WTC11 (cell line): ENCODE measurements around the gene CHRNA1. TPM values are rescaled to one million over a fixed set of nuclear protein-coding genes. Genes with fewer than 3 reads are reported as not detected.

Experiments used
- ATAC-seq: fragments of 200-7000 bp; cut with Tn5 transposase; 2 replicates; pipeline ENCODE4 v1.10.0; 2021; ENCODE audit warnings: mild to moderate bottlenecking, moderate library complexity
- CTCF ChIA-PET: fragments of 300-600 bp; sonication (Branson Sonifier 250); formaldehyde crosslinking; loops from one replicate; lab custom pipeline; 2021; ENCODE audit warnings: antibody characterized with exemption; lab: Charles Lee
- POLR2A ChIA-PET: fragments of 350-600 bp; sonication (Branson Sonifier 250); formaldehyde crosslinking; loops from one replicate; lab custom pipeline; 2021; ENCODE audit warnings: antibody characterized with exemption; lab: Charles Lee
- DNase-seq: peaks from one replicate; pipeline ENCODE4 v3.0.0; 2021; ENCODE audit warnings: low spot score
- H3K27ac Mint-ChIP-seq: 2 replicates; pipeline ENCODE4 v1.8.0; 2021; ENCODE audit warnings: mixed read lengths
- H3K27me3 Mint-ChIP-seq: 2 replicates; pipeline ENCODE4 v1.8.0; 2021; ENCODE audit warnings: low read depth, mild to moderate bottlenecking, moderate library complexity, mixed read lengths
- H3K36me3 Mint-ChIP-seq: 2 replicates; pipeline ENCODE4 v1.8.0; 2021; ENCODE audit warnings: mixed read lengths
- H3K4me1 Mint-ChIP-seq: 2 replicates; pipeline ENCODE4 v1.8.0; 2022; ENCODE audit warnings: mixed read lengths
- H3K4me3 Mint-ChIP-seq: 2 replicates; pipeline ENCODE4 v1.8.0; 2021; ENCODE audit warnings: mild to moderate bottlenecking, moderate library complexity, mixed read lengths
- H3K9me3 Mint-ChIP-seq: 2 replicates; pipeline ENCODE4 v1.8.0; 2021; ENCODE audit warnings: mixed read lengths
- GRHL2 ChIP-seq: fragments of 250-450 bp; sonication (Bioruptor Pico); IDR thresholded peaks from 2 replicates; pipeline ENCODE4 v1.8.0; 2022; ENCODE audit warnings: mild to moderate bottlenecking, moderate library complexity; ENCODE audit not compliant: insufficient replicate concordance, severe bottlenecking
- JUN ChIP-seq: sonication (generic); formaldehyde crosslinking; IDR thresholded peaks from 2 replicates; pipeline ENCODE4 v1.8.0; 2023; ENCODE audit warnings: mild to moderate bottlenecking, missing genetic modification reagents
- MYBL2 ChIP-seq: sonication (generic); formaldehyde crosslinking; IDR thresholded peaks from 2 replicates; pipeline ENCODE4 v1.8.1; 2023; ENCODE audit warnings: mild to moderate bottlenecking, moderate library complexity, missing genetic modification reagents
- NR2C2 ChIP-seq: sonication (generic); formaldehyde crosslinking; IDR thresholded peaks from 2 replicates; pipeline ENCODE4 v1.8.0; 2022; ENCODE audit warnings: mild to moderate bottlenecking, missing genetic modification reagents
- SMAD4 ChIP-seq: sonication (generic); formaldehyde crosslinking; IDR thresholded peaks from 2 replicates; pipeline ENCODE4 v1.8.0; 2022; ENCODE audit warnings: mild to moderate bottlenecking, missing genetic modification reagents
- ZNF138 ChIP-seq: sonication (generic); formaldehyde crosslinking; conservative IDR thresholded peaks from 2 replicates; pipeline ENCODE4 v1.8.1; 2022; ENCODE audit warnings: mild to moderate bottlenecking, moderate library complexity, missing genetic modification reagents
- ZNF416 ChIP-seq: fragments of 250-450 bp; sonication (Bioruptor Pico); IDR thresholded peaks from 2 replicates; pipeline ENCODE4 v1.9.0; 2021; ENCODE audit warnings: mild to moderate bottlenecking, inconsistent platforms
- ZNF423 ChIP-seq: fragments of 250-450 bp; sonication (Bioruptor Pico); IDR thresholded peaks from 2 replicates; pipeline ENCODE4 v2.1.2; 2022; ENCODE audit warnings: mild to moderate bottlenecking, moderate library complexity
- ZNF671 ChIP-seq: fragments of 250-450 bp; sonication (Bioruptor Pico); IDR thresholded peaks from 2 replicates; pipeline ENCODE4 v1.8.0; 2021; ENCODE audit warnings: mild to moderate bottlenecking
- total RNA-seq: library from RNA; stranded (reverse); gene quantifications from 3 replicates; pipeline ENCODE4 v1.2.3, GENCODE V29; 2021
- TF ChIP-seq, protein P1 (sequence below): fragments of 250-450 bp; sonication (Bioruptor Pico); IDR thresholded peaks from 2 replicates; pipeline ENCODE4 v1.9.0; 2021; ENCODE audit warnings: mild to moderate bottlenecking
- TF ChIP-seq, protein P2 (sequence below): sonication (generic); formaldehyde crosslinking; IDR thresholded peaks from 2 replicates; pipeline ENCODE4 v1.8.0; 2023; ENCODE audit warnings: missing genetic modification reagents, mild to moderate bottlenecking, borderline replicate concordance
- TF ChIP-seq, protein P3 (sequence below): sonication (generic); formaldehyde crosslinking; IDR thresholded peaks from 2 replicates; pipeline ENCODE4 v1.8.1; 2023; ENCODE audit warnings: mild to moderate bottlenecking, missing genetic modification reagents, moderate library complexity
- TF ChIP-seq, protein P4 (sequence below): fragments of 200-600 bp; IDR thresholded peaks from 2 replicates; pipeline ENCODE4 v1.8.0; 2022; ENCODE audit warnings: antibody characterized with exemption
- TF ChIP-seq, protein P5 (sequence below): sonication (generic); formaldehyde crosslinking; IDR thresholded peaks from 2 replicates; pipeline ENCODE4 v1.8.0; 2022; ENCODE audit warnings: mild to moderate bottlenecking, missing genetic modification reagents
- TF ChIP-seq, protein P6 (sequence below): fragments of 250-450 bp; sonication (Bioruptor Pico); IDR thresholded peaks from 2 replicates; pipeline ENCODE4 v1.9.0; 2021; ENCODE audit warnings: mild to moderate bottlenecking
- TF ChIP-seq, protein P7 (sequence below): sonication (generic); formaldehyde crosslinking; IDR thresholded peaks from 2 replicates; pipeline ENCODE4 v1.8.1; 2023; ENCODE audit warnings: mild to moderate bottlenecking, missing genetic modification reagents, borderline replicate concordance
- TF ChIP-seq, protein P8 (sequence below): sonication (generic); formaldehyde crosslinking; IDR thresholded peaks from 2 replicates; pipeline ENCODE4 v1.8.1; 2022; ENCODE audit warnings: low read depth, mild to moderate bottlenecking, moderate library complexity, missing genetic modification reagents, borderline replicate concordance

Gene CHRNA1
- total RNA-seq, 1 experiment from 2014 or later, result not detected

DNA sequence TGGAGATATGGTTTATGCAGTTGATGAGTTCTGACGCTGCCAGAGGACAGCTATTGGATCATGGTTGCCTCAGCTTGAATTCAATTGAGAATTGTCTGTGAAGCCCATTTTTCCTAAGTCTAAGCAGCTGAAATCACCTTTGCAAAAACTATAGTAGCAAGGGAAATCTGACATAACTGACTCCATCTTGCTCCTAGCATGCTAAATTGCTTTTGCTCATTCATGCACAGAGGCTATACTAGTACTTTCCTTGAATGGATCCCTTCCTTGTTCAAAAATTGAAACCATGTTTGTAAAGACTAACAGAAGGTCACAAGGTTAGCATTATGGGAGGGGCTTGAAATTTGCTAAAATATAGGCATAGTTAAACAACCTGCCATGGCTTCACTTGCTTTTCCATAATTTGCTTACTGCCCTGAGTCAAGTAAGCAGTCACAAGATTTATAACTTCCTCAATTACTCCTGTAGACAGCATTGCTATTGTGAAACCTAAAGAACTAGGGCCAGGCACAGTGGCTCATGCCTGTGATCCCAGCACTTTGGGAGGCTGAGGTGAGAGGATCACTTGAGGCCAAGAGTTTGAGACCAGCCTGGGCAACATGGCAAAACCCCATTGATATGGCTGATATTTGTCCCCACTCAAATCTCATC, 41.2 kb downstream of the CHRNA1 start:
- Mint-ChIP-seq H3K9me3 (peaks cover 18% of the 10 kb centered on the region), H3K36me3 (peaks cover 4% of the 10 kb centered on the region; the same call in 1 of the 2 replicates), H3K4me1 (no peaks in the 10 kb centered on the region), H3K27me3 (peaks cover 3% of the 10 kb centered on the region), H3K27ac (no peak overlapping the region), H3K4me3 (no peak overlapping the region)
- ATAC-seq (no peak), DNase-seq (no peak)
- ChIA-PET CTCF (no interaction called here), POLR2A (no interaction called here)
- TF ChIP-seq, protein P1, sequence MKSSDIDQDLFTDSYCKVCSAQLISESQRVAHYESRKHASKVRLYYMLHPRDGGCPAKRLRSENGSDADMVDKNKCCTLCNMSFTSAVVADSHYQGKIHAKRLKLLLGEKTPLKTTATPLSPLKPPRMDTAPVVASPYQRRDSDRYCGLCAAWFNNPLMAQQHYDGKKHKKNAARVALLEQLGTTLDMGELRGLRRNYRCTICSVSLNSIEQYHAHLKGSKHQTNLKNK, result no peak
- TF ChIP-seq MYBL2 (CRISPR knock-in tag) (no peak), NR2C2 (CRISPR knock-in tag) (no peak), ZNF671 (CRISPR knock-in tag) (no peak), ZNF423 (CRISPR knock-in tag) (no peak), ZNF416 (CRISPR knock-in tag) (no peak), JUN (CRISPR knock-in tag) (no peak), GRHL2 (CRISPR knock-in tag) (no peak), ZNF138 (CRISPR knock-in tag) (no peak), SMAD4 (CRISPR knock-in tag) (no peak)
- TF ChIP-seq, protein P2, sequence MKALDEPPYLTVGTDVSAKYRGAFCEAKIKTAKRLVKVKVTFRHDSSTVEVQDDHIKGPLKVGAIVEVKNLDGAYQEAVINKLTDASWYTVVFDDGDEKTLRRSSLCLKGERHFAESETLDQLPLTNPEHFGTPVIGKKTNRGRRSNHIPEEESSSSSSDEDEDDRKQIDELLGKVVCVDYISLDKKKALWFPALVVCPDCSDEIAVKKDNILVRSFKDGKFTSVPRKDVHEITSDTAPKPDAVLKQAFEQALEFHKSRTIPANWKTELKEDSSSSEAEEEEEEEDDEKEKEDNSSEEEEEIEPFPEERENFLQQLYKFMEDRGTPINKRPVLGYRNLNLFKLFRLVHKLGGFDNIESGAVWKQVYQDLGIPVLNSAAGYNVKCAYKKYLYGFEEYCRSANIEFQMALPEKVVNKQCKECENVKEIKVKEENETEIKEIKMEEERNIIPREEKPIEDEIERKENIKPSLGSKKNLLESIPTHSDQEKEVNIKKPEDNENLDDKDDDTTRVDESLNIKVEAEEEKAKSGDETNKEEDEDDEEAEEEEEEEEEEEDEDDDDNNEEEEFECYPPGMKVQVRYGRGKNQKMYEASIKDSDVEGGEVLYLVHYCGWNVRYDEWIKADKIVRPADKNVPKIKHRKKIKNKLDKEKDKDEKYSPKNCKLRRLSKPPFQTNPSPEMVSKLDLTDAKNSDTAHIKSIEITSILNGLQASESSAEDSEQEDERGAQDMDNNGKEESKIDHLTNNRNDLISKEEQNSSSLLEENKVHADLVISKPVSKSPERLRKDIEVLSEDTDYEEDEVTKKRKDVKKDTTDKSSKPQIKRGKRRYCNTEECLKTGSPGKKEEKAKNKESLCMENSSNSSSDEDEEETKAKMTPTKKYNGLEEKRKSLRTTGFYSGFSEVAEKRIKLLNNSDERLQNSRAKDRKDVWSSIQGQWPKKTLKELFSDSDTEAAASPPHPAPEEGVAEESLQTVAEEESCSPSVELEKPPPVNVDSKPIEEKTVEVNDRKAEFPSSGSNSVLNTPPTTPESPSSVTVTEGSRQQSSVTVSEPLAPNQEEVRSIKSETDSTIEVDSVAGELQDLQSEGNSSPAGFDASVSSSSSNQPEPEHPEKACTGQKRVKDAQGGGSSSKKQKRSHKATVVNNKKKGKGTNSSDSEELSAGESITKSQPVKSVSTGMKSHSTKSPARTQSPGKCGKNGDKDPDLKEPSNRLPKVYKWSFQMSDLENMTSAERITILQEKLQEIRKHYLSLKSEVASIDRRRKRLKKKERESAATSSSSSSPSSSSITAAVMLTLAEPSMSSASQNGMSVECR, result no peak
- TF ChIP-seq, protein P3, sequence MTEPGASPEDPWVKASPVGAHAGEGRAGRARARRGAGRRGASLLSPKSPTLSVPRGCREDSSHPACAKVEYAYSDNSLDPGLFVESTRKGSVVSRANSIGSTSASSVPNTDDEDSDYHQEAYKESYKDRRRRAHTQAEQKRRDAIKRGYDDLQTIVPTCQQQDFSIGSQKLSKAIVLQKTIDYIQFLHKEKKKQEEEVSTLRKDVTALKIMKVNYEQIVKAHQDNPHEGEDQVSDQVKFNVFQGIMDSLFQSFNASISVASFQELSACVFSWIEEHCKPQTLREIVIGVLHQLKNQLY, result no peak
- TF ChIP-seq, protein P4, sequence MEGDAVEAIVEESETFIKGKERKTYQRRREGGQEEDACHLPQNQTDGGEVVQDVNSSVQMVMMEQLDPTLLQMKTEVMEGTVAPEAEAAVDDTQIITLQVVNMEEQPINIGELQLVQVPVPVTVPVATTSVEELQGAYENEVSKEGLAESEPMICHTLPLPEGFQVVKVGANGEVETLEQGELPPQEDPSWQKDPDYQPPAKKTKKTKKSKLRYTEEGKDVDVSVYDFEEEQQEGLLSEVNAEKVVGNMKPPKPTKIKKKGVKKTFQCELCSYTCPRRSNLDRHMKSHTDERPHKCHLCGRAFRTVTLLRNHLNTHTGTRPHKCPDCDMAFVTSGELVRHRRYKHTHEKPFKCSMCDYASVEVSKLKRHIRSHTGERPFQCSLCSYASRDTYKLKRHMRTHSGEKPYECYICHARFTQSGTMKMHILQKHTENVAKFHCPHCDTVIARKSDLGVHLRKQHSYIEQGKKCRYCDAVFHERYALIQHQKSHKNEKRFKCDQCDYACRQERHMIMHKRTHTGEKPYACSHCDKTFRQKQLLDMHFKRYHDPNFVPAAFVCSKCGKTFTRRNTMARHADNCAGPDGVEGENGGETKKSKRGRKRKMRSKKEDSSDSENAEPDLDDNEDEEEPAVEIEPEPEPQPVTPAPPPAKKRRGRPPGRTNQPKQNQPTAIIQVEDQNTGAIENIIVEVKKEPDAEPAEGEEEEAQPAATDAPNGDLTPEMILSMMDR, result no peak
- TF ChIP-seq, protein P5, sequence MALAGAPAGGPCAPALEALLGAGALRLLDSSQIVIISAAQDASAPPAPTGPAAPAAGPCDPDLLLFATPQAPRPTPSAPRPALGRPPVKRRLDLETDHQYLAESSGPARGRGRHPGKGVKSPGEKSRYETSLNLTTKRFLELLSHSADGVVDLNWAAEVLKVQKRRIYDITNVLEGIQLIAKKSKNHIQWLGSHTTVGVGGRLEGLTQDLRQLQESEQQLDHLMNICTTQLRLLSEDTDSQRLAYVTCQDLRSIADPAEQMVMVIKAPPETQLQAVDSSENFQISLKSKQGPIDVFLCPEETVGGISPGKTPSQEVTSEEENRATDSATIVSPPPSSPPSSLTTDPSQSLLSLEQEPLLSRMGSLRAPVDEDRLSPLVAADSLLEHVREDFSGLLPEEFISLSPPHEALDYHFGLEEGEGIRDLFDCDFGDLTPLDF, result no peak
- TF ChIP-seq, protein P6, sequence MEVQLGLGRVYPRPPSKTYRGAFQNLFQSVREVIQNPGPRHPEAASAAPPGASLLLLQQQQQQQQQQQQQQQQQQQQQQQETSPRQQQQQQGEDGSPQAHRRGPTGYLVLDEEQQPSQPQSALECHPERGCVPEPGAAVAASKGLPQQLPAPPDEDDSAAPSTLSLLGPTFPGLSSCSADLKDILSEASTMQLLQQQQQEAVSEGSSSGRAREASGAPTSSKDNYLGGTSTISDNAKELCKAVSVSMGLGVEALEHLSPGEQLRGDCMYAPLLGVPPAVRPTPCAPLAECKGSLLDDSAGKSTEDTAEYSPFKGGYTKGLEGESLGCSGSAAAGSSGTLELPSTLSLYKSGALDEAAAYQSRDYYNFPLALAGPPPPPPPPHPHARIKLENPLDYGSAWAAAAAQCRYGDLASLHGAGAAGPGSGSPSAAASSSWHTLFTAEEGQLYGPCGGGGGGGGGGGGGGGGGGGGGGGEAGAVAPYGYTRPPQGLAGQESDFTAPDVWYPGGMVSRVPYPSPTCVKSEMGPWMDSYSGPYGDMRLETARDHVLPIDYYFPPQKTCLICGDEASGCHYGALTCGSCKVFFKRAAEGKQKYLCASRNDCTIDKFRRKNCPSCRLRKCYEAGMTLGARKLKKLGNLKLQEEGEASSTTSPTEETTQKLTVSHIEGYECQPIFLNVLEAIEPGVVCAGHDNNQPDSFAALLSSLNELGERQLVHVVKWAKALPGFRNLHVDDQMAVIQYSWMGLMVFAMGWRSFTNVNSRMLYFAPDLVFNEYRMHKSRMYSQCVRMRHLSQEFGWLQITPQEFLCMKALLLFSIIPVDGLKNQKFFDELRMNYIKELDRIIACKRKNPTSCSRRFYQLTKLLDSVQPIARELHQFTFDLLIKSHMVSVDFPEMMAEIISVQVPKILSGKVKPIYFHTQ (CRISPR knock-in tag), result no peak
- TF ChIP-seq, protein P7, sequence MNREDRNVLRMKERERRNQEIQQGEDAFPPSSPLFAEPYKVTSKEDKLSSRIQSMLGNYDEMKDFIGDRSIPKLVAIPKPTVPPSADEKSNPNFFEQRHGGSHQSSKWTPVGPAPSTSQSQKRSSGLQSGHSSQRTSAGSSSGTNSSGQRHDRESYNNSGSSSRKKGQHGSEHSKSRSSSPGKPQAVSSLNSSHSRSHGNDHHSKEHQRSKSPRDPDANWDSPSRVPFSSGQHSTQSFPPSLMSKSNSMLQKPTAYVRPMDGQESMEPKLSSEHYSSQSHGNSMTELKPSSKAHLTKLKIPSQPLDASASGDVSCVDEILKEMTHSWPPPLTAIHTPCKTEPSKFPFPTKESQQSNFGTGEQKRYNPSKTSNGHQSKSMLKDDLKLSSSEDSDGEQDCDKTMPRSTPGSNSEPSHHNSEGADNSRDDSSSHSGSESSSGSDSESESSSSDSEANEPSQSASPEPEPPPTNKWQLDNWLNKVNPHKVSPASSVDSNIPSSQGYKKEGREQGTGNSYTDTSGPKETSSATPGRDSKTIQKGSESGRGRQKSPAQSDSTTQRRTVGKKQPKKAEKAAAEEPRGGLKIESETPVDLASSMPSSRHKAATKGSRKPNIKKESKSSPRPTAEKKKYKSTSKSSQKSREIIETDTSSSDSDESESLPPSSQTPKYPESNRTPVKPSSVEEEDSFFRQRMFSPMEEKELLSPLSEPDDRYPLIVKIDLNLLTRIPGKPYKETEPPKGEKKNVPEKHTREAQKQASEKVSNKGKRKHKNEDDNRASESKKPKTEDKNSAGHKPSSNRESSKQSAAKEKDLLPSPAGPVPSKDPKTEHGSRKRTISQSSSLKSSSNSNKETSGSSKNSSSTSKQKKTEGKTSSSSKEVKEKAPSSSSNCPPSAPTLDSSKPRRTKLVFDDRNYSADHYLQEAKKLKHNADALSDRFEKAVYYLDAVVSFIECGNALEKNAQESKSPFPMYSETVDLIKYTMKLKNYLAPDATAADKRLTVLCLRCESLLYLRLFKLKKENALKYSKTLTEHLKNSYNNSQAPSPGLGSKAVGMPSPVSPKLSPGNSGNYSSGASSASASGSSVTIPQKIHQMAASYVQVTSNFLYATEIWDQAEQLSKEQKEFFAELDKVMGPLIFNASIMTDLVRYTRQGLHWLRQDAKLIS, result no peak
- TF ChIP-seq, protein P8, sequence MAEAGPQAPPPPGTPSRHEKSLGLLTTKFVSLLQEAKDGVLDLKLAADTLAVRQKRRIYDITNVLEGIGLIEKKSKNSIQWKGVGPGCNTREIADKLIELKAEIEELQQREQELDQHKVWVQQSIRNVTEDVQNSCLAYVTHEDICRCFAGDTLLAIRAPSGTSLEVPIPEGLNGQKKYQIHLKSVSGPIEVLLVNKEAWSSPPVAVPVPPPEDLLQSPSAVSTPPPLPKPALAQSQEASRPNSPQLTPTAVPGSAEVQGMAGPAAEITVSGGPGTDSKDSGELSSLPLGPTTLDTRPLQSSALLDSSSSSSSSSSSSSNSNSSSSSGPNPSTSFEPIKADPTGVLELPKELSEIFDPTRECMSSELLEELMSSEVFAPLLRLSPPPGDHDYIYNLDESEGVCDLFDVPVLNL, result no peak
